PC-3 (cell line): Measurements from ENCODE around the gene CCDC192. TPM values are rescaled to one million over a fixed set of nuclear protein-coding genes. Genes with fewer than 3 reads are reported as not detected.
A peak's percentile ranks its signal among the peaks of the same experiment; 100 is the strongest.

ENCODE experiments used
- ATAC-seq: fragments of 200-7000 bp; cut with Tn5 transposase; 2 replicates; pipeline ENCODE4 v1.9.1; 2020; ENCODE audit warnings: mild to moderate bottlenecking, moderate library complexity
- BruUV-seq: library from RNA; stranded (reverse); fragments of 400-500 nt; replicated peaks from 2 replicates; lab custom pipeline; 2021; lab: Mats Ljungman, UMichigan
- CTCF ChIA-PET: fragments of 300-600 bp; sonication (Branson Sonifier 250); formaldehyde crosslinking; loops from one replicate; lab custom pipeline; 2022; ENCODE audit warnings: antibody characterized with exemption; lab: Charles Lee
- POLR2A ChIA-PET: fragments of 300-600 bp; sonication (Branson Sonifier 250); formaldehyde crosslinking; loops from one replicate; lab custom pipeline; 2022; ENCODE audit warnings: antibody characterized with exemption; ENCODE audit not compliant: unreplicated experiment; lab: Charles Lee
- DNase-seq: peaks from one replicate; pipeline ENCODE4 v3.0.0-alpha.2; 2015
- H2AFZ ChIP-seq: fragments of 300-600 bp; sonication (generic); 2 replicates; pipeline ENCODE4 v1.6.0; 2016; ENCODE audit warnings: antibody characterized with exemption, low read length
- H3F3A ChIP-seq: fragments of 300-600 bp; sonication (generic); one replicate; pipeline ENCODE4 v1.6.0; 2017; ENCODE audit warnings: antibody characterized with exemption, low read length, control low read depth, mild to moderate bottlenecking; ENCODE audit not compliant: unreplicated experiment
- H3K27ac ChIP-seq: fragments of 300-600 bp; sonication (generic); 2 replicates; pipeline ENCODE4 v1.5.1; 2016; ENCODE audit warnings: mild to moderate bottlenecking, low read length
- H3K27me3 ChIP-seq: fragments of 300-600 bp; sonication (generic); 2 replicates; pipeline ENCODE4 v1.6.1; 2016; ENCODE audit warnings: low read length, mixed read lengths
- H3K36me3 ChIP-seq: fragments of 300-600 bp; sonication (generic); 2 replicates; pipeline ENCODE4 v1.6.1; 2016; ENCODE audit warnings: low read depth, mixed run types, low read length, mixed read lengths
- H3K4me1 ChIP-seq: fragments of 300-600 bp; sonication (generic); 2 replicates; pipeline ENCODE4 v1.5.1; 2016; ENCODE audit warnings: low read length; ENCODE audit not compliant: insufficient read depth
- H3K4me2 ChIP-seq: fragments of 300-600 bp; sonication (generic); 2 replicates; pipeline ENCODE4 v1.6.0; 2016; ENCODE audit warnings: low read length
- H3K4me3 ChIP-seq: fragments of 300-600 bp; sonication (generic); 2 replicates; pipeline ENCODE4 v1.5.1; 2016; ENCODE audit warnings: mild to moderate bottlenecking, low read length, mixed read lengths
- H3K79me2 ChIP-seq: fragments of 300-600 bp; sonication (generic); 2 replicates; pipeline ENCODE4 v1.6.1; 2017; ENCODE audit warnings: low read length, mixed read lengths
- H3K9ac ChIP-seq: fragments of 300-600 bp; sonication (generic); 2 replicates; pipeline ENCODE4 v1.6.0; 2016; ENCODE audit warnings: mild to moderate bottlenecking, low read length
- H3K9me2 ChIP-seq: fragments of 300-600 bp; sonication (generic); replicated peaks from 2 replicates; pipeline ENCODE4 v1.6.1; 2016; ENCODE audit warnings: mixed run types, low read length, mixed read lengths
- H3K9me3 ChIP-seq: fragments of 300-600 bp; sonication (generic); 2 replicates; pipeline ENCODE4 v1.6.1; 2016; ENCODE audit warnings: low read length, mixed read lengths
- H4K20me1 ChIP-seq: fragments of 300-600 bp; sonication (generic); 2 replicates; pipeline ENCODE4 v1.6.1; 2016; ENCODE audit warnings: low read length, mixed read lengths
- EZH2 ChIP-seq: fragments of 300-600 bp; sonication (generic); IDR thresholded peaks from one replicate; pipeline ENCODE4 v1.6.1; 2017; ENCODE audit warnings: antibody characterized with exemption, mild to moderate bottlenecking, low read length; ENCODE audit not compliant: unreplicated experiment
- EZH2phosphoT487 ChIP-seq: fragments of 300-600 bp; sonication (generic); IDR thresholded peaks from 2 replicates; pipeline ENCODE4 v1.6.1; 2018; ENCODE audit warnings: mild to moderate bottlenecking, antibody characterized with exemption, low read length, borderline replicate concordance
- intact Hi-C: fragments of 100-400 bp; cut with micrococcal nuclease; formaldehyde crosslinking; loops from 2 replicates; pipeline ENCODE4 v1.9.0; 2023
- total RNA-seq: library from RNA; depleted of rRNA; stranded (reverse); fragments of >200 nt; gene quantifications from 2 replicates; pipeline ENCODE4 v1.2.3, GENCODE V29; 2014
- TF ChIP-seq, protein P1 (sequence below): fragments of 300-600 bp; sonication (generic); conservative IDR thresholded peaks from 2 replicates; pipeline ENCODE4 v1.5.1; 2017; ENCODE audit warnings: antibody characterized with exemption, low read depth, mild to moderate bottlenecking, low read length

Gene CCDC192
- total RNA-seq, 1 experiment from 2014 or later, result not detected

- no peaks in the 10 kb centered on the region for H3K79me2 ChIP-seq
- DNase-seq (no peak), ATAC-seq (no peak)
- 0 out of 2 replicates have a peak, but pooled peaks cover 4% of the 10 kb centered on the region for H3K9me2 ChIP-seq
- H3K4me2 ChIP-seq, result no peak overlapping the region
- H3K4me1 ChIP-seq, result peaks cover 23% of the 10 kb centered on the region
- no peak overlapping the region for H3K4me3 ChIP-seq
- intact Hi-C loops, result no loop called here
- H3K27me3 ChIP-seq, result no peaks in the 10 kb centered on the region
- H2AFZ ChIP-seq, result no peak overlapping the region
- H4K20me1 ChIP-seq, result no peaks in the 10 kb centered on the region
- H3K9me3 ChIP-seq, result no peaks in the 10 kb centered on the region
- no peak overlapping the region for H3K9ac ChIP-seq
- H3K27ac ChIP-seq, result no peak overlapping the region
- POLR2A ChIA-PET, result no interaction called here
- CTCF ChIA-PET, result no interaction called here
- BruUV-seq, result no TSS peak
- no peaks in the 10 kb centered on the region for H3K36me3 ChIP-seq
- H3F3A ChIP-seq, result peaks cover 7% of the 10 kb centered on the region
- TF ChIP-seq EZH2phosphoT487 (no peak), EZH2 (no peak)
- TF ChIP-seq, protein P1, sequence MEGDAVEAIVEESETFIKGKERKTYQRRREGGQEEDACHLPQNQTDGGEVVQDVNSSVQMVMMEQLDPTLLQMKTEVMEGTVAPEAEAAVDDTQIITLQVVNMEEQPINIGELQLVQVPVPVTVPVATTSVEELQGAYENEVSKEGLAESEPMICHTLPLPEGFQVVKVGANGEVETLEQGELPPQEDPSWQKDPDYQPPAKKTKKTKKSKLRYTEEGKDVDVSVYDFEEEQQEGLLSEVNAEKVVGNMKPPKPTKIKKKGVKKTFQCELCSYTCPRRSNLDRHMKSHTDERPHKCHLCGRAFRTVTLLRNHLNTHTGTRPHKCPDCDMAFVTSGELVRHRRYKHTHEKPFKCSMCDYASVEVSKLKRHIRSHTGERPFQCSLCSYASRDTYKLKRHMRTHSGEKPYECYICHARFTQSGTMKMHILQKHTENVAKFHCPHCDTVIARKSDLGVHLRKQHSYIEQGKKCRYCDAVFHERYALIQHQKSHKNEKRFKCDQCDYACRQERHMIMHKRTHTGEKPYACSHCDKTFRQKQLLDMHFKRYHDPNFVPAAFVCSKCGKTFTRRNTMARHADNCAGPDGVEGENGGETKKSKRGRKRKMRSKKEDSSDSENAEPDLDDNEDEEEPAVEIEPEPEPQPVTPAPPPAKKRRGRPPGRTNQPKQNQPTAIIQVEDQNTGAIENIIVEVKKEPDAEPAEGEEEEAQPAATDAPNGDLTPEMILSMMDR, result no peak
Observed at GRCh38 chr5:127970854-127971425, 267.7 kb downstream of the CCDC192 start.

- 0 out of 2 replicates have a peak, but pooled peaks cover 4% of the 10 kb centered on the region for H3K9me2 ChIP-seq
- intact Hi-C loops, result no loop called here
- no peak overlapping the region for H3K4me3 ChIP-seq
- H3K9me3 ChIP-seq, result no peaks in the 10 kb centered on the region
- CTCF ChIA-PET, result no interaction called here
- H2AFZ ChIP-seq, result no peak overlapping the region
- POLR2A ChIA-PET, result no interaction called here
- peaks cover 15% of the 10 kb centered on the region for H3K4me1 ChIP-seq
- no peak overlapping the region for H3K27ac ChIP-seq
- no TSS peak for BruUV-seq
- no peak overlapping the region for H3K9ac ChIP-seq
- TF ChIP-seq EZH2 (no peak), EZH2phosphoT487 (no peak)
- TF ChIP-seq, protein P1, result peak; percentile 56
- H3F3A ChIP-seq, result no peaks in the 10 kb centered on the region
- no peaks in the 10 kb centered on the region for H4K20me1 ChIP-seq
- DNase-seq (peak; percentile 17), ATAC-seq (peak; percentile 15; the same call in 1 of the 2 replicates)
- H3K36me3 ChIP-seq, result no peaks in the 10 kb centered on the region
- no peaks in the 10 kb centered on the region for H3K79me2 ChIP-seq
- no peak overlapping the region for H3K4me2 ChIP-seq
- no peaks in the 10 kb centered on the region for H3K27me3 ChIP-seq
Observed at GRCh38 chr5:127975961-127976360, 272.8 kb downstream of the CCDC192 start.

- BruUV-seq, result no TSS peak
Observed at GRCh38 chr5:127976525-127976924, 273.3 kb downstream of the CCDC192 start.

More at GRCh38 chr5:127976525-127976924, 273.3 kb downstream of the CCDC192 start:
- ChIA-PET CTCF (no interaction called here), POLR2A (no interaction called here)
- Histone ChIP-seq H3K4me2 (no peak overlapping the region), H3K9ac (no peak overlapping the region), H4K20me1 (no peaks in the 10 kb centered on the region), H3K4me3 (no peak overlapping the region), H2AFZ (no peak overlapping the region), H3K4me1 (peaks cover 21% of the 10 kb centered on the region), H3F3A (no peaks in the 10 kb centered on the region), H3K27me3 (no peaks in the 10 kb centered on the region), H3K36me3 (no peaks in the 10 kb centered on the region), H3K27ac (no peak overlapping the region), H3K9me3 (no peaks in the 10 kb centered on the region), H3K9me2 (0 out of 2 replicates have a peak, but pooled peaks cover 3% of the 10 kb centered on the region), H3K79me2 (no peaks in the 10 kb centered on the region)
- intact Hi-C loops, result no loop called here
- DNase-seq (no peak), ATAC-seq (no peak)
- TF ChIP-seq, protein P1, result no peak
- TF ChIP-seq EZH2phosphoT487, result no peak
- TF ChIP-seq EZH2, result no peak
